ENCODE data around the gene COL6A3. TPM values are rescaled to one million over a fixed set of nuclear protein-coding genes. Genes with fewer than 3 reads are reported as not detected.

COL6A3 gene
- total RNA-seq, 1 donor from 2014 or later: 0.02 TPM

DNA sequence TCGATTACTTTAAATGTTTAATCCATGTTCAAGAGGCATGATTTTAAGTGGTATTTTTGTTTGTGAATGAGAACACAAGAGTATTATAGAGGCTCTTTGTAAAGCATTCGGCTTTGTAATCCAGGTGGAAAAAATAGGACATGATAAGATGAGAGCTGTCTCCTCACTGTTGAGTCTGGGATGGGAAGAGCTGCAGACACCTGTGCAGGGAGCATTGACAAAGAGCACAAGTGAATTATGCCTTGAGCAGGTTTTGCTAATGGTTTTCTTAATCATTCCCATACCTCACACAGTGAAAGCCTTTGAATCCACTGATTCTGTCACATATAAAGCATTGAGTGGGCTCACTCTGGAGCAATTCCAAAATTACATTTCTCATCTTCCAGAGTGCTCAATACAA is 9.6 kb downstream of the COL6A3 start:
- Mint-ChIP-seq H3K27me3 (peaks cover 15% of the 10 kb centered on the region), H3K27ac (no peak overlapping the region), H3K4me3 (no peak overlapping the region), H3K4me1 (no peaks in the 10 kb centered on the region), H3K9me3 (no peaks in the 10 kb centered on the region), H3K36me3 (ENCODE audit: low read depth) (no peaks in the 10 kb centered on the region)
- ChIA-PET CTCF (no interaction called here), POLR2A (no interaction called here)
- TF ChIP-seq, protein P1, sequence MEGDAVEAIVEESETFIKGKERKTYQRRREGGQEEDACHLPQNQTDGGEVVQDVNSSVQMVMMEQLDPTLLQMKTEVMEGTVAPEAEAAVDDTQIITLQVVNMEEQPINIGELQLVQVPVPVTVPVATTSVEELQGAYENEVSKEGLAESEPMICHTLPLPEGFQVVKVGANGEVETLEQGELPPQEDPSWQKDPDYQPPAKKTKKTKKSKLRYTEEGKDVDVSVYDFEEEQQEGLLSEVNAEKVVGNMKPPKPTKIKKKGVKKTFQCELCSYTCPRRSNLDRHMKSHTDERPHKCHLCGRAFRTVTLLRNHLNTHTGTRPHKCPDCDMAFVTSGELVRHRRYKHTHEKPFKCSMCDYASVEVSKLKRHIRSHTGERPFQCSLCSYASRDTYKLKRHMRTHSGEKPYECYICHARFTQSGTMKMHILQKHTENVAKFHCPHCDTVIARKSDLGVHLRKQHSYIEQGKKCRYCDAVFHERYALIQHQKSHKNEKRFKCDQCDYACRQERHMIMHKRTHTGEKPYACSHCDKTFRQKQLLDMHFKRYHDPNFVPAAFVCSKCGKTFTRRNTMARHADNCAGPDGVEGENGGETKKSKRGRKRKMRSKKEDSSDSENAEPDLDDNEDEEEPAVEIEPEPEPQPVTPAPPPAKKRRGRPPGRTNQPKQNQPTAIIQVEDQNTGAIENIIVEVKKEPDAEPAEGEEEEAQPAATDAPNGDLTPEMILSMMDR (IDR thresholded peaks at IDR 0.05): no peak
- ATAC-seq (ENCODE audit: low read depth) (no peak), DNase-seq (no peak)
- intact Hi-C loops (cut with micrococcal nuclease): no loop called here

DNA sequence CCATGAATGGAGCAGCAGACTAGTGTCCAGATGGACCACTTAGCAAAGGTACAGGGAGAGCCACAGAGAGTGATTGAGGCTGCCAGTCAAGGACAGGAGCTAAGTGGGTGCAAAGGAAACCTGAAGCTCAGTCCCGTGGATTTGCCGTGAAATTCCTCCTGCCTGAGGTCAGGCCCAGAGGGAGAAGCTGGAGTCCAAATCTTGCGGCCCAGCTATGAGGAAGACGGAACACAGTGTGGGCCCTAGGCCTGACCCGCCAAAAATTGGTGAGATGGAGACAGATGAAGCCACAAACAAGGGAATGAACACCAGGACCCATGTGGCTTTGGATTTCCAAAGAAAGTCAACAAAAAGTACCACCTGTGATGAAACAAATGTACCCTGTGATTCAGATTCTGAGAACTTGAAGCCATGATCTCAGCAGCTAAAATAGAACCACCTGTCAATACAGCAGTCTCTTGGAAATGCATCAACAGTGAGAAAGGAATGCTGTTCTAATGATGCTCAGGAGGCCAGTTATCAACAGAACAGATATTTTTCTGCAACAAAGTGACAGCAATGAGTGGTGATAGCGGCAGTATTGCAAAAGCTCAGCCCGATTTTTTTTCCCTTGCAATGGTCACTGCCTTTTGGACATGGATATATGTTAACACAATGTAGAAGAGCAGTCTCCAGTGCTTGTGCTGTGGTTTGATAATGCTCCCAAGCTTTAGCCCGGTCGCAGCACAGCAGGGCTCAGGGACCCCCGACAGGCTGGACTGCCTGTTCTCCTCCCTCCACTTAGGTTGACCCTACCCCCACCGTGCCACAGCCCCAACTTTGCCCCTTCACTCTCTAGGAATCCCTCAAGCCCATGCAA is 10.7 kb downstream of the COL6A3 start:
- peaks cover 11% of the 10 kb centered on the region for H3K27me3 Mint-ChIP-seq

DNA sequence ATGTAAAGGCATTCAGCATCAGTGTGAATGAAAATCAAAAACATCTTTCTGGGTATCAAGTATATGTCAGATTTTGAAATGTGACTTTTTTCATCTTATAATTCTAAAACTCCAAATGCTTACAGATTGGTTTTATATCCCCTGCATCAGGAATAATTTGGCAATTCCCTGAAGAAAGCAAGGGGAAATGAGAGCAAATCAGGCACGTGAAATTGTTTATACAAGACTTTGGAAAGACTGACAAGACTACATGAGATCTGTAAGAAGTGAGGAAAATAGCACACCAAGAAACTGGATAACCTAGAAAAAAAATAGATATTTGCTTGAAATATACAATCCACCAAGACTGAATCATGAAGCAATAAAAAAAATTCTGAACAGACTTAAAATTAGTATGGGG is 13.8 kb downstream of the COL6A3 start:
- Mint-ChIP-seq H3K27me3 (peaks cover 16% of the 10 kb centered on the region), H3K27ac (no peak overlapping the region), H3K9me3 (no peaks in the 10 kb centered on the region), H3K4me3 (no peak overlapping the region), H3K36me3 (ENCODE audit: low read depth) (no peaks in the 10 kb centered on the region), H3K4me1 (no peaks in the 10 kb centered on the region)
- DNase-seq (no peak), ATAC-seq (ENCODE audit: low read depth) (no peak)
- ChIA-PET CTCF (no interaction called here), POLR2A (no interaction called here)
- TF ChIP-seq, protein P1 (IDR thresholded peaks at IDR 0.05): no peak
- intact Hi-C loops (cut with micrococcal nuclease): no loop called here

More for the DNA sequence above, 10.7 kb downstream of the COL6A3 start:
- DNase-seq (no peak), ATAC-seq (ENCODE audit: low read depth) (no peak)
- TF ChIP-seq, protein P1 (IDR thresholded peaks at IDR 0.05): no peak
- POLR2A ChIA-PET: no interaction called here
- intact Hi-C loops (cut with micrococcal nuclease): no loop called here
- CTCF ChIA-PET: no interaction called here
- Mint-ChIP-seq H3K4me3 (no peak overlapping the region), H3K36me3 (ENCODE audit: low read depth) (no peaks in the 10 kb centered on the region), H3K9me3 (no peaks in the 10 kb centered on the region), H3K4me1 (no peaks in the 10 kb centered on the region), H3K27ac (no peak overlapping the region)

DNA sequence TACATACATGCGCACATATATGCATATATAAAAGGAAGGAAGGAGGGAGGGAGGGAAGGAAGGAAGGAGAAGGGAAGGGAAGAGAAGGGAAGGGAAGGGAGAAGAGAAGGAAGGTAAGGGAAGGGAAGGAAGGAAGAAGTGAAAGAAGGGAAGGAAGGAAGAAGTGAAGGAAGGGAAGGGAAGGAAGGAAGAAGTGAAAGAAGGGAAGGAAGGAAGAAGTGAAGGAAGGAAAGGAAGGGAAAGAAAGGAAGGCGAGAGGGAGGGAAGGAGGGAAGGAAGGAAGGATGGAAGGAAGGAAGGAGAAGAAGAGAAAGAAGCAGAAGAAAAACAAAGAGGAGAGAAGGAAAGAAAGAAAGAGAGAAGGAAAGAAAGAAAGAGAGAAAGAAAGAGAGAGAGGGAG is 16.9 kb downstream of the COL6A3 start:
- DNase-seq: no peak
- H3K4me3 Mint-ChIP-seq: no peak overlapping the region

DNA sequence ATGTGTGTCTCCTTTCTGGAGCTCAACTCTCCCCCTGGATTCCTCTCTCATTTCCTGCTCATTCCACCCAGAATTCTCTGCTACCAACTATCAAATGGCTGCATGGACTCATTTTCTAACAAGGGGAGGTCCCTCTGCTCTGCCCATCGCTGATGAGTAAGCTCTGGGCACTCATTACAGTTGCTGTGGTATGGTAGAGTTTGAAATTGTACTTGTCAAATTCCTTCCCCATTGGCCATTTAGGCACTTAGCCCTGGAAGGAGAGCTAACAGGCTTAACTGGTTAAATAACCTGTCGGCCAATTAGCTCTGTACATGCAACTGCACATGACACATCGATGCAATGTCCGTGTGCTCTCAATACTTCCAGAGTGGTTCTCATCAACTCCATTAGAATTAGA is 20.4 kb downstream of the COL6A3 start:
- Mint-ChIP-seq H3K27me3 (peaks cover 30% of the 10 kb centered on the region), H3K4me3 (no peak overlapping the region), H3K27ac (no peak overlapping the region), H3K36me3 (ENCODE audit: low read depth) (no peaks in the 10 kb centered on the region), H3K4me1 (no peaks in the 10 kb centered on the region), H3K9me3 (no peaks in the 10 kb centered on the region)
- intact Hi-C loops (cut with micrococcal nuclease): no loop called here
- POLR2A ChIA-PET: no interaction called here
- ATAC-seq (ENCODE audit: low read depth): no peak
- TF ChIP-seq, protein P1 (IDR thresholded peaks at IDR 0.05): no peak
- DNase-seq: no peak
- CTCF ChIA-PET: no interaction called here

More for the DNA sequence above, 16.9 kb downstream of the COL6A3 start:
- intact Hi-C loops (cut with micrococcal nuclease): no loop called here
- Mint-ChIP-seq H3K27me3 (peaks cover 26% of the 10 kb centered on the region), H3K9me3 (no peaks in the 10 kb centered on the region), H3K36me3 (ENCODE audit: low read depth) (no peaks in the 10 kb centered on the region), H3K4me1 (no peaks in the 10 kb centered on the region), H3K27ac (no peak overlapping the region)
- POLR2A ChIA-PET: no interaction called here
- TF ChIP-seq, protein P1 (IDR thresholded peaks at IDR 0.05): no peak
- CTCF ChIA-PET: no interaction called here
- no peak for ATAC-seq (ENCODE audit: low read depth)
